ENCODE results near the gene CAPS2. TPM values are rescaled to one million over a fixed set of nuclear protein-coding genes. Genes with fewer than 3 reads are reported as not detected.
A peak's percentile ranks its signal among the peaks of the same experiment; 100 is the strongest.
"Not testable (repeated sequence)": the region's sequence is repeated elsewhere in the genome, so short reads cannot be mapped to it uniquely, and the experiment has no call there.

The CAPS2 gene
- total and polyA plus RNA-seq, 4 experiments from 2014 or later, result 1.5 to 6.2 (median 4.1) TPM

DNA sequence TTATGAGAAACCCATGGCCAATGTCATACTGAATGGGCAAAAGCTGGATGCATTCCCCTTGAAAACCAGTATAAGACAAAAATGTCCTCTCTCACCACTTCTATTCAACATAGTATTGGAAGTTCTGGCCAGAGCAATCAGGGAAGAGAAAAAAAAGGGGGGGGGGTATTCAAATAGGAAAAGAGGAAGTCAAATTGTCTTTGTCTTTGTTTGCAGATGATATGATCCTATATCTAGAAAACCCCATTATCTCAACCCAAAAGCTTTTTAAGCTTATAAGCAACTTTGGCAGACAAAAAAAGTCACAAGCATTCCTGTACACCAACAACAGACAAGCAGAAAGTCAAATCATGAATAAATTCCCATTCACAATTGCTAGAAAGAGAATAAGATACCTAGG lies 23.9 kb upstream of the CAPS2 start:
- H3K4me1 ChIP-seq (ENCODE audit: insufficient read depth, low read length), result no peaks in the 10 kb centered on the region
- H3K27ac ChIP-seq (ENCODE audit: low read depth, low read length), result no peak overlapping the region
- H3K4me3 Mint-ChIP-seq, result no peak overlapping the region
- CTCF ChIA-PET (ENCODE audit: partially characterized antibody), result interaction anchor here (1.6 kb wide), 1 partner anchor 20 kb away, joined by 4 read pairs; the partner anchor contains the start of gene GLIPR1L1
- H3K4me3 ChIP-seq (ENCODE audit: low read length in 2 of 2), result no peak overlapping the region
- intact Hi-C loops (cut with micrococcal nuclease), result no loop called here
- H3K27me3 ChIP-seq (ENCODE audit: insufficient read depth, low read length), result no peaks in the 10 kb centered on the region
- no peaks in the 10 kb centered on the region for H3K4me1 Mint-ChIP-seq
- H3K36me3 ChIP-seq (ENCODE audit: insufficient read depth, low read length), result no peaks in the 10 kb centered on the region
- no peaks in the 10 kb centered on the region for H3K9me3 ChIP-seq (ENCODE audit: control insufficient read depth in 1 of 2, low read length in 2 of 2)
- no peak overlapping the region for H3K27ac Mint-ChIP-seq
- POLR2A ChIA-PET (ENCODE audit: partially characterized antibody), result no interaction called here
- no peak for DNase-seq
- peaks cover 0 to 2% of the 10 kb centered on the region in 2 donors for H3K27me3 Mint-ChIP-seq
- peaks cover 5 to 11% of the 10 kb centered on the region in 2 donors for H3K36me3 Mint-ChIP-seq
- H3K9me3 Mint-ChIP-seq, result peaks cover 0 to 29% (median 20%) of the 10 kb centered on the region in 8 donors

DNA sequence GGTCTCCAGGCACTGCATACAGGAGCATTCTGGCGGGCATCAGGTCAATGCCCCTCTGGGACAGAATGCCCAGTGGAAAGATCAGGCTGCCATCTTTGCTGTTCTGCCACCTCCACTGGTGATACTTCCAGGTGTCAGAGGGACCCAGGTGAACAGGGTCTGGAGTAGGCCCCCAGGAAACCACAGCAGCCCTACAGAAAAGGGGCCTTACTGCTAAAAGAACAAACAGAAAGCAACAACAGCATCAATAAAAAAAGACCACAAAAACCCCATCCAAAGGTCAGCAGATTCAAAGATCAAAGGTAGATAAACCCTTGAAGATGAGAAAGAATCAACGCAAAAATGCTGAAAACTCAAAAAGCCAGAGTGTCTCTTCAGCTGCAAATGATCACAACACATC lies 20.3 kb upstream of the CAPS2 start:
- peaks cover 0 to 2% (median under 1%) of the 10 kb centered on the region in 4 donors for H3K4me1 Mint-ChIP-seq
- ChIA-PET CTCF (ENCODE audit: partially characterized antibody) (no interaction called here), POLR2A (ENCODE audit: partially characterized antibody) (no interaction called here)

DNA sequence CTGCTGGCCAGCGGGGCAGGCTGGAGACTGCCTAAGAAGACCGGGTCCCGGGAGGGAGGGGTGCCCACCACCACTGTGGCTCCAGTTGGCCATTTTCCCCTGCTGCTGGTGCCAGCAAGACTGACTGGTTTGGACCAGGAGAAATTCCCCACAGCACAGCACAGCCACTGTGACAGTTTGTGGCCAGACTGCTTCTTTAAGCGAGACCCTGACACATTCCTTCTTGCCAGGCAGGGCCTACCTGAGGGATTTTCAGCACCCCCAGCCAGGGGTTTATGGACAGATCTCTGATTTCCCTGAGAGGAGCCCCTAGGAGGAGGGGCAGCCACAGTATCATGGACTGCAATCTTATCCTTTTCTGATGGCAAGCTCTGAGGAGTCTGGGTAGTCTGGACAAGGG lies 19.8 kb upstream of the CAPS2 start:
- ChIA-PET POLR2A (ENCODE audit: partially characterized antibody) (no interaction called here), CTCF (ENCODE audit: partially characterized antibody) (no interaction called here)
- intact Hi-C loops (cut with micrococcal nuclease), result no loop called here
- Mint-ChIP-seq H3K4me1 (peaks cover 0 to 2% (median under 1%) of the 10 kb centered on the region in 4 donors), H3K36me3 (peaks cover 5 to 9% of the 10 kb centered on the region in 2 donors), H3K27me3 (peaks cover 0 to 4% of the 10 kb centered on the region in 2 donors), H3K4me3 (no peak overlapping the region), H3K27ac (no peak overlapping the region), H3K9me3 (peaks cover 0 to 25% (median 15%) of the 10 kb centered on the region in 8 donors)
- Histone ChIP-seq H3K27me3 (ENCODE audit: insufficient read depth, low read length) (no peaks in the 10 kb centered on the region), H3K36me3 (ENCODE audit: insufficient read depth, low read length) (no peaks in the 10 kb centered on the region), H3K4me1 (ENCODE audit: insufficient read depth, low read length) (no peaks in the 10 kb centered on the region), H3K9me3 (ENCODE audit: control insufficient read depth in 1 of 2, low read length in 2 of 2) (no peaks in the 10 kb centered on the region), H3K27ac (ENCODE audit: low read depth, low read length) (no peak overlapping the region), H3K4me3 (ENCODE audit: low read length in 2 of 2) (no peak overlapping the region)
- DNase-seq, result no peak

More for the DNA sequence above, 20.3 kb upstream of the CAPS2 start:
- Mint-ChIP-seq H3K36me3 (peaks cover 5 to 11% of the 10 kb centered on the region in 2 donors), H3K27ac (no peak overlapping the region), H3K9me3 (peaks cover 0 to 29% (median 20%) of the 10 kb centered on the region in 8 donors), H3K27me3 (peaks cover 0 to 4% of the 10 kb centered on the region in 2 donors), H3K4me3 (no peak overlapping the region)
- no peak for DNase-seq
- Histone ChIP-seq H3K27ac (ENCODE audit: low read depth, low read length) (no peak overlapping the region), H3K27me3 (ENCODE audit: insufficient read depth, low read length) (no peaks in the 10 kb centered on the region), H3K4me3 (ENCODE audit: low read length in 2 of 2) (no peak overlapping the region), H3K36me3 (ENCODE audit: insufficient read depth, low read length) (no peaks in the 10 kb centered on the region), H3K9me3 (ENCODE audit: control insufficient read depth in 1 of 2, low read length in 2 of 2) (no peaks in the 10 kb centered on the region), H3K4me1 (ENCODE audit: insufficient read depth, low read length) (no peaks in the 10 kb centered on the region)
- intact Hi-C loops (cut with micrococcal nuclease), result no loop called here

DNA sequence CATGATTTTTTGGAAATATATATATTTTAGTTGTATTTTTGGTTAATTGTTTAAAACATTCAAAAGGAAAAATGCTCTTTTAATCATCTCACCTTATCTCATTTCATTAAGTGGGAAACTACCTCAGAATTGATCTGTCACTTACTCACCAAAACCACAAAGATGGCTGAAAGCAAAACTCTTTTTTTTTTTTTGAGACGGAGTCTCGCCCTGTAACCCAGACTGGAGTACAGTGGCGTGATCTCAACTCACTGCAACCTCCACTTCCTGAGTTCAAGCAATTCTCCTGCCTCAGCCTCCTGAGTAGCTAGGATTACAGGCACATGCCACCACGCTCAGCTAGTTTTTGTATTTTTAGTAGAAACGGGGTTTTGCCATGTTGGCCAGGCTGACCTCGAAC lies 16.1 kb upstream of the CAPS2 start:
- H3K36me3 Mint-ChIP-seq; H3K36me3 ChIP-seq (ENCODE audit: insufficient read depth, low read length); intact Hi-C loops (cut with micrococcal nuclease); H3K27ac ChIP-seq (ENCODE audit: low read depth, low read length); H3K9me3 Mint-ChIP-seq; H3K27ac Mint-ChIP-seq; H3K27me3 Mint-ChIP-seq; H3K27me3 ChIP-seq (ENCODE audit: insufficient read depth, low read length); H3K4me1 Mint-ChIP-seq; H3K4me3 ChIP-seq (ENCODE audit: low read length in 2 of 2); H3K9me3 ChIP-seq (ENCODE audit: control insufficient read depth in 1 of 2, low read length in 2 of 2); POLR2A ChIA-PET (ENCODE audit: partially characterized antibody); H3K4me1 ChIP-seq (ENCODE audit: insufficient read depth, low read length): not testable (repeated sequence)
- peak overlapping the region in 1 of 8 donors; percentile 22 for H3K4me3 Mint-ChIP-seq
- DNase-seq, result peak; percentile 18 to 59 (median 32)
- CTCF ChIA-PET (ENCODE audit: partially characterized antibody), result interaction anchor here (1.0 kb wide), 1 partner anchor 14 kb away, joined by 3 read pairs; no protein-coding TSS in a partner anchor

DNA sequence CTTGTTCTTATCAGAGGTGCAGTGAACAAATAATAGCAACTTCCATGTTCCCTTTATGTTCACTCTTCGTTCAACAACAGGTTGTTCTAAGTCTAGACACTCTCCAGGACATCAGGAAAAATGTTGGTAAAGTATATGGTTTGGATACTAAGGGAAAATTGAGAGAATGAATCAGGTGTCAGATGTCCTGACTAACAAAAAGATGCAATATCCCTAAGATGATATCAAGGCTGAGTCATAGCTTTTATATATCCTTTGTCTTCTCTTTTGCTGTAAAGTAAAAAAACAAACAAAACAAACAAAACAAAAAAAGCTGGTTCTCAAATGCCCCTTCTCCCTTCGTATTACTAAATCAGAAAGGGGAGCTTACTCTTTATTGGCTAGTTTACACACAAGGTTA lies 15.4 kb upstream of the CAPS2 start:
- DNase-seq, result no peak
- no peaks in the 10 kb centered on the region for H3K9me3 ChIP-seq (ENCODE audit: control insufficient read depth in 1 of 2, low read length in 2 of 2)
- Mint-ChIP-seq H3K27me3 (peaks cover 0 to 3% of the 10 kb centered on the region in 2 donors), H3K9me3 (no peaks in the 10 kb centered on the region), H3K36me3 (no peaks in the 10 kb centered on the region), H3K4me1 (peaks cover 0 to 2% (median under 1%) of the 10 kb centered on the region in 4 donors), H3K4me3 (no peak overlapping the region), H3K27ac (no peak overlapping the region)
- H3K4me3 ChIP-seq (ENCODE audit: low read length in 2 of 2), result no peak overlapping the region
- no peaks in the 10 kb centered on the region for H3K4me1 ChIP-seq (ENCODE audit: insufficient read depth, low read length)
- CTCF ChIA-PET (ENCODE audit: partially characterized antibody), result interaction anchor here (1.0 kb wide), 1 partner anchor 13 kb away, joined by 3 read pairs; no protein-coding TSS in a partner anchor
- POLR2A ChIA-PET (ENCODE audit: partially characterized antibody), result no interaction called here
- no peaks in the 10 kb centered on the region for H3K36me3 ChIP-seq (ENCODE audit: insufficient read depth, low read length)
- H3K27ac ChIP-seq (ENCODE audit: low read depth, low read length), result no peak overlapping the region
- no peaks in the 10 kb centered on the region for H3K27me3 ChIP-seq (ENCODE audit: insufficient read depth, low read length)
- intact Hi-C loops (cut with micrococcal nuclease), result no loop called here

DNA sequence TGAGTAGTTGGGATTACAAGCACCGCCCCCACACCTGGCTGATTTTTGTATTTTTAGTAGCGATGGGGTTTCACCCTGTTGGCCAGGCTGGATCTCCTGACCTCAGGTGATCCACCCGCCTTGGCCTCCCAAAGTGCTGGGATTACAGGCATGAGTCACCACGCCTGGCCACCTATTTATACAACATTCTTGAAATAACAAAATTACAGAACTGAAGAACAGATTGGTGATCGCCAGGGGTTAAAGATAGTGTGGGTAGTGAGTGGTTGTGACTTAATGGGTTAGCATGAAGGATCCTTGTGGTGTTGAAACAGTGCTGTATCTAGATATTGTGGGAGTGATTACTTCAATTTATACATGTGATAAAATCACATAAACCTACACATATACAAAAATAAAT lies 11.7 kb upstream of the CAPS2 start:
- H3K4me1 Mint-ChIP-seq, result peaks cover 0 to 3% (median under 1%) of the 10 kb centered on the region in 4 donors
- H3K27ac ChIP-seq (ENCODE audit: low read depth, low read length), result no peak overlapping the region
- no peak overlapping the region for H3K4me3 Mint-ChIP-seq
- no peak overlapping the region for H3K4me3 ChIP-seq (ENCODE audit: low read length in 2 of 2)
- H3K36me3 Mint-ChIP-seq, result no peaks in the 10 kb centered on the region
- H3K27ac Mint-ChIP-seq, result no peak overlapping the region
- ChIA-PET POLR2A (ENCODE audit: partially characterized antibody) (no interaction called here), CTCF (ENCODE audit: partially characterized antibody) (no interaction called here)
- no peaks in the 10 kb centered on the region for H3K27me3 ChIP-seq (ENCODE audit: insufficient read depth, low read length)
- no peaks in the 10 kb centered on the region for H3K9me3 Mint-ChIP-seq
- peaks cover 0 to 3% of the 10 kb centered on the region in 2 donors for H3K27me3 Mint-ChIP-seq
- no peaks in the 10 kb centered on the region for H3K36me3 ChIP-seq (ENCODE audit: insufficient read depth, low read length)
- intact Hi-C loops (cut with micrococcal nuclease), result no loop called here
- H3K4me1 ChIP-seq (ENCODE audit: insufficient read depth, low read length), result no peaks in the 10 kb centered on the region
- H3K9me3 ChIP-seq (ENCODE audit: control insufficient read depth in 1 of 2, low read length in 2 of 2), result no peaks in the 10 kb centered on the region
- no peak for DNase-seq

DNA sequence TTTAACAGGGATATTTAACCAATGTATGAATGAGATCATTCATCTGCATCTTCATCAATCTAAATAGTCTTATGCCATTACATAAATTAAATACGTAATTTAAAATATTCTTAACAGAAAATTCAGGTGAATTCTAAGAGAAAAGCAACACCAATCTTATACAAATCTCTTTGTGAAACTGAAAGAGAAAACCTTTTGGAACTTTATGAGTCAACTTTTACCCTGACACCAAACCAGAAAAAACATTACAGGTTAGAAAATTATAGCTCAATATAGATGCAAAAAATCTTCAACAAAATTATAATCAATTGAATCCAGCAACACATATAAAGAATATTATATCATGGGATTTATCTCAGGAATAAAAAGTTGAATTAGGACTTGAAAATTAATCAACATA lies 7.8 kb upstream of the CAPS2 start:
- H3K9me3 ChIP-seq (ENCODE audit: control insufficient read depth in 1 of 2, low read length in 2 of 2), result no peaks in the 10 kb centered on the region
- H3K27me3 ChIP-seq (ENCODE audit: insufficient read depth, low read length), result peaks cover 6% of the 10 kb centered on the region
- peaks cover 12% of the 10 kb centered on the region for H3K4me1 ChIP-seq (ENCODE audit: insufficient read depth, low read length)
- H3K36me3 Mint-ChIP-seq, result no peaks in the 10 kb centered on the region
- no peak overlapping the region for H3K4me3 ChIP-seq (ENCODE audit: low read length in 2 of 2)
- ChIA-PET POLR2A (ENCODE audit: partially characterized antibody) (no interaction called here), CTCF (ENCODE audit: partially characterized antibody) (no interaction called here)
- H3K27ac ChIP-seq (ENCODE audit: low read depth, low read length), result no peak overlapping the region
- intact Hi-C loops (cut with micrococcal nuclease), result loop anchor here (10.0 kb wide), 1 partner anchor 1007 kb away; the partner anchor contains the start of gene BBS10
- no peaks in the 10 kb centered on the region for H3K36me3 ChIP-seq (ENCODE audit: insufficient read depth, low read length)
- H3K27ac Mint-ChIP-seq, result no peak overlapping the region
- no peaks in the 10 kb centered on the region for H3K9me3 Mint-ChIP-seq
- H3K4me3 Mint-ChIP-seq, result no peak overlapping the region
- no peak for DNase-seq
- peaks cover 8 to 13% (median 11%) of the 10 kb centered on the region in 4 donors for H3K4me1 Mint-ChIP-seq
- H3K27me3 Mint-ChIP-seq, result peaks cover 6 to 7% of the 10 kb centered on the region in 2 donors

All from CD4-positive, alpha-beta memory T cell (primary cell).